ENCODE results near the gene SRSF5.
"Not testable (repeated sequence)": the region's sequence is repeated elsewhere in the genome, so short reads cannot be mapped to it uniquely, and the experiment has no call there.

The SRSF5 gene

GRCh38 chr14:69808919-69809808 is 42.2 kb downstream of the SRSF5 start:
- no peak for DNase-seq (ENCODE audit: low spot score)

- DNase-seq (ENCODE audit: low spot score): no peak
Measured at GRCh38 chr14:69811227-69811867, 44.4 kb downstream of the SRSF5 start.

- no peak for DNase-seq (ENCODE audit: low spot score)
Measured at GRCh38 chr14:69811868-69812252, 44.9 kb downstream of the SRSF5 start.

- DNase-seq (ENCODE audit: low spot score): no peak
Measured at GRCh38 chr14:69812711-69813110, 45.8 kb downstream of the SRSF5 start.

GRCh38 chr14:69813346-69813745 is 46.4 kb downstream of the SRSF5 start:
- DNase-seq (ENCODE audit: low spot score): not testable (repeated sequence)

- DNase-seq (ENCODE audit: low spot score): no peak
Measured at GRCh38 chr14:69814397-69814796, 47.5 kb downstream of the SRSF5 start.

GRCh38 chr14:69815556-69815955 is 48.6 kb downstream of the SRSF5 start:
- no peak for DNase-seq (ENCODE audit: low spot score)

GRCh38 chr14:69816216-69816615 is 49.3 kb downstream of the SRSF5 start:
- no peak for DNase-seq (ENCODE audit: low spot score)

- DNase-seq (ENCODE audit: low spot score): peak; percentile 67
Measured at GRCh38 chr14:69818758-69819191, 51.8 kb downstream of the SRSF5 start.

- no peak for DNase-seq (ENCODE audit: low spot score)
Measured at GRCh38 chr14:69819607-69820006, 52.7 kb downstream of the SRSF5 start.

GRCh38 chr14:69820991-69821390 is 54.0 kb downstream of the SRSF5 start:
- no peak for DNase-seq (ENCODE audit: low spot score)
